ENCODE measurements around the gene CIRBP. TPM values are rescaled to one million over a fixed set of nuclear protein-coding genes. Genes with fewer than 3 reads are reported as not detected.
A peak's percentile ranks its signal among the peaks of the same experiment; 100 is the strongest.

CIRBP gene
- total RNA-seq, 4 donors from 2014 or later = 274 to 578 (median 418) TPM

GRCh38 chr19:1221904-1222255 is 47.3 kb upstream of the CIRBP start:
- no peaks in the 10 kb centered on the region for H3K9me3 ChIP-seq
- intact Hi-C loops (cut with DNase I; ENCODE audit: low total_unique reads) = loop anchor here (1.0 kb wide), 1 partner anchor 19 kb away; the partner anchor contains the start of gene ATP5F1D
- TF ChIP-seq CTCF (IDR thresholded peaks at IDR 0.05 in 4 of 5, conservative IDR thresholded peaks at IDR 0.05 in 1 of 5) (no peak), POLR2A (IDR thresholded peaks at IDR 0.05) (no peak)
- H3K36me3 ChIP-seq = peaks cover 0 to 44% of the 10 kb centered on the region in 2 donors
- no peaks in the 10 kb centered on the region for H3K27me3 ChIP-seq
- ATAC-seq (no peak), DNase-seq (no peak)
- peaks cover 30 to 53% of the 10 kb centered on the region in 2 donors for H3K4me1 ChIP-seq
- H3K27ac ChIP-seq = peak overlapping the region; percentile 68 to 97 (median 95)
- H3K4me3 ChIP-seq = no peak overlapping the region
- in situ Hi-C loops (cut with MboI; ENCODE audit: low sequenced_read_pairs in 4 of 4) = no loop called here

GRCh38 chr19:1222394-1222793 is 46.7 kb upstream of the CIRBP start:
- H3K27ac ChIP-seq = peak overlapping the region; percentile 68 to 97 (median 95)

GRCh38 chr19:1223018-1223855 is 45.9 kb upstream of the CIRBP start:
- Histone ChIP-seq H3K9me3 (no peaks in the 10 kb centered on the region), H3K4me3 (no peak overlapping the region), H3K27me3 (no peaks in the 10 kb centered on the region), H3K4me1 (peaks cover 18 to 39% of the 10 kb centered on the region in 2 donors), H3K36me3 (peaks cover 0 to 49% of the 10 kb centered on the region in 2 donors), H3K27ac (peak overlapping the region in 1 of 4 donors; percentile 14)
- ATAC-seq = no peak
- TF ChIP-seq POLR2A (IDR thresholded peaks at IDR 0.05) (no peak), CTCF (IDR thresholded peaks at IDR 0.05 in 4 of 5, conservative IDR thresholded peaks at IDR 0.05 in 1 of 5) (peak in 4 of 5 experiments; percentile 35 to 57 (median 56))
- intact Hi-C loops (cut with DNase I; ENCODE audit: low total_unique reads) = no loop called here
- no peak for DNase-seq
- in situ Hi-C loops (cut with MboI; ENCODE audit: low sequenced_read_pairs in 4 of 4) = no loop called here

More at GRCh38 chr19:1222394-1222793, 46.7 kb upstream of the CIRBP start:
- TF ChIP-seq CTCF (IDR thresholded peaks at IDR 0.05 in 4 of 5, conservative IDR thresholded peaks at IDR 0.05 in 1 of 5) = no peak
- TF ChIP-seq POLR2A (IDR thresholded peaks at IDR 0.05) = no peak
- in situ Hi-C loops (cut with MboI; ENCODE audit: low sequenced_read_pairs in 4 of 4) = no loop called here
- Histone ChIP-seq H3K36me3 (peaks cover 0 to 49% of the 10 kb centered on the region in 2 donors), H3K27me3 (no peaks in the 10 kb centered on the region), H3K4me1 (peaks cover 25 to 48% of the 10 kb centered on the region in 2 donors), H3K9me3 (no peaks in the 10 kb centered on the region), H3K4me3 (no peak overlapping the region)
- no peak for ATAC-seq
- no peak for DNase-seq
- intact Hi-C loops (cut with DNase I; ENCODE audit: low total_unique reads) = no loop called here

- in situ Hi-C loops (cut with MboI; ENCODE audit: low sequenced_read_pairs in 4 of 4) (no loop called here), intact Hi-C loops (cut with DNase I; ENCODE audit: low total_unique reads) (no loop called here)
- Histone ChIP-seq H3K4me3 (no peak overlapping the region), H3K27ac (no peak overlapping the region), H3K27me3 (no peaks in the 10 kb centered on the region), H3K4me1 (peaks cover 10 to 30% of the 10 kb centered on the region in 2 donors), H3K36me3 (peaks cover 0 to 49% of the 10 kb centered on the region in 2 donors), H3K9me3 (no peaks in the 10 kb centered on the region)
- DNase-seq (no peak), ATAC-seq (no peak)
- no peak for TF ChIP-seq POLR2A (IDR thresholded peaks at IDR 0.05)
Observed at GRCh38 chr19:1224047-1224825, 44.9 kb upstream of the CIRBP start.

- Histone ChIP-seq H3K4me3 (no peak overlapping the region), H3K4me1 (peaks cover 9 to 28% of the 10 kb centered on the region in 2 donors), H3K27ac (no peak overlapping the region), H3K27me3 (no peaks in the 10 kb centered on the region), H3K36me3 (peaks cover 0 to 49% of the 10 kb centered on the region in 2 donors), H3K9me3 (no peaks in the 10 kb centered on the region)
- no peak for DNase-seq
- intact Hi-C loops (cut with DNase I; ENCODE audit: low total_unique reads) (no loop called here), in situ Hi-C loops (cut with MboI; ENCODE audit: low sequenced_read_pairs in 4 of 4) (no loop called here)
- TF ChIP-seq CTCF (IDR thresholded peaks at IDR 0.05 in 4 of 5, conservative IDR thresholded peaks at IDR 0.05 in 1 of 5) (no peak), POLR2A (IDR thresholded peaks at IDR 0.05) (no peak)
- ATAC-seq = no peak
Observed at GRCh38 chr19:1224847-1225246, 44.3 kb upstream of the CIRBP start.
